ENCODE data around the gene ZIC2.
"Not testable (repeated sequence)": the region's sequence is repeated elsewhere in the genome, so short reads cannot be mapped to it uniquely, and the experiment has no call there.

The ZIC2 gene

GRCh38 chr13:99948907-99949678 is 32.5 kb upstream of the ZIC2 start:
- Histone ChIP-seq H3K27ac (ENCODE audit: low read depth, low read length) (no peak overlapping the region), H3K27me3 (ENCODE audit: control insufficient read depth in 1 of 2, insufficient read depth in 2 of 2, low read length in 2 of 2) (peaks cover 31 to 35% of the 10 kb centered on the region in 2 donors)

GRCh38 chr13:99949679-99950413 is 31.7 kb upstream of the ZIC2 start:
- no peak overlapping the region for H3K27ac ChIP-seq (ENCODE audit: low read depth, low read length)
- H3K4me3 ChIP-seq (ENCODE audit: low read depth in 1 of 2, low read length in 2 of 2), result no peak overlapping the region
- H3K9me3 ChIP-seq (ENCODE audit: control insufficient read depth in 1 of 2, low read length in 2 of 2), result no peaks in the 10 kb centered on the region
- no peak overlapping the region for H3K9ac ChIP-seq (ENCODE audit: low read depth in 1 of 2, low read length in 2 of 2)
- peaks cover 34 to 37% of the 10 kb centered on the region in 2 donors for H3K27me3 ChIP-seq (ENCODE audit: control insufficient read depth in 1 of 2, insufficient read depth in 2 of 2, low read length in 2 of 2)
- peaks cover 0 to 5% of the 10 kb centered on the region in 2 donors for H3K4me1 ChIP-seq (ENCODE audit: control insufficient read depth in 1 of 2, insufficient read depth in 2 of 2, low read length in 2 of 2)
- H3K36me3 ChIP-seq (ENCODE audit: control insufficient read depth in 1 of 2, insufficient read depth in 2 of 2, low read length in 2 of 2), result no peaks in the 10 kb centered on the region

More at GRCh38 chr13:99948907-99949678, 32.5 kb upstream of the ZIC2 start:
- no peak overlapping the region for H3K4me3 ChIP-seq (ENCODE audit: low read depth in 1 of 2, low read length in 2 of 2)
- H3K4me1 ChIP-seq (ENCODE audit: control insufficient read depth in 1 of 2, insufficient read depth in 2 of 2, low read length in 2 of 2), result peaks cover 0 to 5% of the 10 kb centered on the region in 2 donors
- H3K36me3 ChIP-seq (ENCODE audit: control insufficient read depth in 1 of 2, insufficient read depth in 2 of 2, low read length in 2 of 2), result no peaks in the 10 kb centered on the region
- no peak overlapping the region for H3K9ac ChIP-seq (ENCODE audit: low read depth in 1 of 2, low read length in 2 of 2)
- H3K9me3 ChIP-seq (ENCODE audit: control insufficient read depth in 1 of 2, low read length in 2 of 2), result no peaks in the 10 kb centered on the region

DNA sequence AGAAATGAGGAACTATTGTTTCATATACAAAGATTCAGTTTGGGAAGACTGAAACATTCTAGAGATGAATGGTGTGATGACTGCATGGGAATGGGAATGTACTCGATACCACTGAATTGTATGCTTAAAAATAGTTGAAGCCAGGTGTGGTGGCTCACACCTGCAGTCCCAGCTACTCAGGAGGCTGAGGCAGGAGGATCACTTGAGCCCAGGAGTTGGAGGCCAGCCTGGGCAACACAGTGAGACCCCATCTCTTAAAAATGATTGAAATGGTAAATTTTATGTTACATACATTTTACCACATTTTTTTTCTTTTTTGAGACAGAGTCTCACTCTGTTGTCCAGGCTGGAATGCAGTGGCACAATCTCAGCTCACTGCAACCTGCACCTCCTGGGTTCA is 29.9 kb upstream of the ZIC2 start:
- H3K27me3 ChIP-seq (ENCODE audit: control insufficient read depth in 1 of 2, insufficient read depth in 2 of 2, low read length in 2 of 2), result peaks cover 49 to 55% of the 10 kb centered on the region in 2 donors

DNA sequence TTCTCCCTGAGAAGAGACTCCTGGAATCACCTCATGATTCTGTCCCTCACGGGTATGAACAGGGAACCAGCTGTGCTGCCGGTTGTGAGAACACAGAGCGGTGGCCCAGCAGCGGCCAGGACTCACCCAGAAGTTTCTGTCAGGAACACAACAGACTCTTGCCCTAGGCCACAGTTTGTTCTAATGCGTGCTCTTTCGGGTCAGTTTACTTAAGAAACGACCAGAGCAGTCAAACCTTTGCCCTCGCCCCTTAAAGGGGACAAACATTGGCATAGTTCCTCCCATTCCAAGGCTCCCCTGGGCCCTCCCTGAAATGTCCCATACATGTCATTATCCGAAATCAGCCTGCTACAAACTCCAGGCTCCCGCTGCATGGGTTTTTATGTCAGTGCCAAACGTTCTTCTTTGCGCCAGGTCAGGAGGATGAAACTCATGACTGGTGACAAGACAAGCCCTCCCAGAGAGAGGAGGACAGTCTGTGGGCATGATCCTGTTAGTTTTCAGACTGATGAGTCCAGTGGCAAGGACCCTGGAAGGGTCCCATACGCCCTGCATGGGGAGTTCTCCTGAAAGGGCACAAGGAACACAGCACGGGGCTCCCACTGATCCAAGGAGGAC is 28.3 kb upstream of the ZIC2 start:
- Histone ChIP-seq H3K9ac (ENCODE audit: low read depth in 1 of 2, low read length in 2 of 2) (no peak overlapping the region), H3K36me3 (ENCODE audit: control insufficient read depth in 1 of 2, insufficient read depth in 2 of 2, low read length in 2 of 2) (no peaks in the 10 kb centered on the region), H3K4me3 (ENCODE audit: low read depth in 1 of 2, low read length in 2 of 2) (no peak overlapping the region), H3K27me3 (ENCODE audit: control insufficient read depth in 1 of 2, insufficient read depth in 2 of 2, low read length in 2 of 2) (peaks cover 65 to 70% of the 10 kb centered on the region in 2 donors), H3K9me3 (ENCODE audit: control insufficient read depth in 1 of 2, low read length in 2 of 2) (no peaks in the 10 kb centered on the region), H3K4me1 (ENCODE audit: control insufficient read depth in 1 of 2, insufficient read depth in 2 of 2, low read length in 2 of 2) (peaks cover 0 to 15% of the 10 kb centered on the region in 2 donors), H3K27ac (ENCODE audit: low read depth, low read length) (no peak overlapping the region)

More for the DNA sequence above, 29.9 kb upstream of the ZIC2 start:
- not testable (repeated sequence) for H3K9me3 ChIP-seq (ENCODE audit: control insufficient read depth in 1 of 2, low read length in 2 of 2); H3K4me3 ChIP-seq (ENCODE audit: low read depth in 1 of 2, low read length in 2 of 2); H3K9ac ChIP-seq (ENCODE audit: low read depth in 1 of 2, low read length in 2 of 2); H3K27ac ChIP-seq (ENCODE audit: low read depth, low read length); H3K36me3 ChIP-seq (ENCODE audit: control insufficient read depth in 1 of 2, insufficient read depth in 2 of 2, low read length in 2 of 2)
- peaks cover 0 to 15% of the 10 kb centered on the region in 2 donors for H3K4me1 ChIP-seq (ENCODE audit: control insufficient read depth in 1 of 2, insufficient read depth in 2 of 2, low read length in 2 of 2)

GRCh38 chr13:99955107-99955746 is 26.4 kb upstream of the ZIC2 start:
- Histone ChIP-seq H3K27me3 (ENCODE audit: control insufficient read depth in 1 of 2, insufficient read depth in 2 of 2, low read length in 2 of 2) (peaks cover 81 to 89% of the 10 kb centered on the region in 2 donors), H3K27ac (ENCODE audit: low read depth, low read length) (no peak overlapping the region), H3K4me3 (ENCODE audit: low read depth in 1 of 2, low read length in 2 of 2) (peak overlapping the region in 1 of 2 donors; percentile 14), H3K9ac (ENCODE audit: low read depth in 1 of 2, low read length in 2 of 2) (no peak overlapping the region), H3K9me3 (ENCODE audit: control insufficient read depth in 1 of 2, low read length in 2 of 2) (no peaks in the 10 kb centered on the region), H3K4me1 (ENCODE audit: control insufficient read depth in 1 of 2, insufficient read depth in 2 of 2, low read length in 2 of 2) (peaks cover 0 to 18% of the 10 kb centered on the region in 2 donors), H3K36me3 (ENCODE audit: control insufficient read depth in 1 of 2, insufficient read depth in 2 of 2, low read length in 2 of 2) (no peaks in the 10 kb centered on the region)

GRCh38 chr13:99955747-99956472 is 25.7 kb upstream of the ZIC2 start:
- H3K9ac ChIP-seq (ENCODE audit: low read depth in 1 of 2, low read length in 2 of 2), result no peak overlapping the region
- peaks cover 0 to 18% of the 10 kb centered on the region in 2 donors for H3K4me1 ChIP-seq (ENCODE audit: control insufficient read depth in 1 of 2, insufficient read depth in 2 of 2, low read length in 2 of 2)
- H3K36me3 ChIP-seq (ENCODE audit: control insufficient read depth in 1 of 2, insufficient read depth in 2 of 2, low read length in 2 of 2), result no peaks in the 10 kb centered on the region
- peak overlapping the region; percentile 14 to 54 for H3K4me3 ChIP-seq (ENCODE audit: low read depth in 1 of 2, low read length in 2 of 2)
- no peak overlapping the region for H3K27ac ChIP-seq (ENCODE audit: low read depth, low read length)
- H3K27me3 ChIP-seq (ENCODE audit: control insufficient read depth in 1 of 2, insufficient read depth in 2 of 2, low read length in 2 of 2), result peaks cover 86 to 88% of the 10 kb centered on the region in 2 donors
- H3K9me3 ChIP-seq (ENCODE audit: control insufficient read depth in 1 of 2, low read length in 2 of 2), result no peaks in the 10 kb centered on the region

DNA sequence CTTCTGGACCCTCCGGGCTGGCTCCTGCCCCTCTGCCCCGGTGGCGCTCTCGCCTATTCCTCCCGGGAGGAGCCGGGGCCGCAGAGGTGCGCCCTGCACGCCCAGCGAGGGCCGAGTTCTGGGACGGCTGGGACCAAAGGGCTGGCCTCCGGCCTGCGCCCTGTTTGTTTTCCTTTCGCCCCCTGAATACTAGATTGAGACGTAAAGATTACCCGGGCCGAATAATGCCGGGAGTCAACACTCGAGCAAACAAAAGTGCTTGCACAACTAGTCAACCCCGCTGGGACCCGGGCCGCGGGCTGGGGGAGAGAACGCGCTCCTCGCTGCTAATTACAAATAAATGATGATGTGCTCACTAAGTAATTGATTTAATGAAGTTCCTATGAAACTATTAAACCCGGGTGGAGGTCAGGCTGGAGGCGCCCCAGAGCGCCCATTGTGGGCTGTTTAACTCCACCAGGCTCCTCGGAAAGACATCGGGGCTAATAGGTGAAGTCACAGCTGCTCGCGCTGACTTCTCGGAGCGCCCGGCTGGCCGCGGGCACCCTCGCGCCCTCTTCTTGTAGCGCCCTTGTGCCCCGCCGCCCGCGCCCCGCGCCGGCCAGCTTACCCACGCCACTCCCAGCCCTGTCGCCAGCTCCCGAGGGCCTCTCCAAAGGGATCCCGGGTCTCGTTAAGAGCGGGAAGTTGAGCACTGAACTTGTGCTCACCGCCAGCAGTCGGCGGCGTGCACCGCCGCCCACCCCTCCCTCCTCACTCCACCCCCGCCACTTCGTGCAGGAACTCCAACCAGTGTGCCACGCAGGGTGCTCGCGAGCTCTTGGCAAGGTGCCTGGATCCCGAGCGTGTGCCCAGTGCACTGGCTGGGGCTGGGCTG is 24.9 kb upstream of the ZIC2 start:
- Histone ChIP-seq H3K27me3 (ENCODE audit: control insufficient read depth in 1 of 2, insufficient read depth in 2 of 2, low read length in 2 of 2) (peaks cover 88 to 89% of the 10 kb centered on the region in 2 donors), H3K4me1 (ENCODE audit: control insufficient read depth in 1 of 2, insufficient read depth in 2 of 2, low read length in 2 of 2) (peaks cover 0 to 18% of the 10 kb centered on the region in 2 donors), H3K9ac (ENCODE audit: low read depth in 1 of 2, low read length in 2 of 2) (no peak overlapping the region), H3K36me3 (ENCODE audit: control insufficient read depth in 1 of 2, insufficient read depth in 2 of 2, low read length in 2 of 2) (no peaks in the 10 kb centered on the region), H3K9me3 (ENCODE audit: control insufficient read depth in 1 of 2, low read length in 2 of 2) (no peaks in the 10 kb centered on the region), H3K4me3 (ENCODE audit: low read depth in 1 of 2, low read length in 2 of 2) (peak overlapping the region; percentile 54 to 56), H3K27ac (ENCODE audit: low read depth, low read length) (no peak overlapping the region)

GRCh38 chr13:99958406-99959126 is 23.0 kb upstream of the ZIC2 start:
- Histone ChIP-seq H3K4me1 (ENCODE audit: control insufficient read depth in 1 of 2, insufficient read depth in 2 of 2, low read length in 2 of 2) (peaks cover 0 to 18% of the 10 kb centered on the region in 2 donors), H3K4me3 (ENCODE audit: low read depth in 1 of 2, low read length in 2 of 2) (no peak overlapping the region), H3K9ac (ENCODE audit: low read depth in 1 of 2, low read length in 2 of 2) (no peak overlapping the region), H3K27ac (ENCODE audit: low read depth, low read length) (no peak overlapping the region), H3K36me3 (ENCODE audit: control insufficient read depth in 1 of 2, insufficient read depth in 2 of 2, low read length in 2 of 2) (no peaks in the 10 kb centered on the region), H3K9me3 (ENCODE audit: control insufficient read depth in 1 of 2, low read length in 2 of 2) (no peaks in the 10 kb centered on the region), H3K27me3 (ENCODE audit: control insufficient read depth in 1 of 2, insufficient read depth in 2 of 2, low read length in 2 of 2) (peaks cover 88 to 95% of the 10 kb centered on the region in 2 donors)

All from duodenal mucosa (tissue), 2 donors.